ENCODE data around the gene MAP2K6.

- TF ChIP-seq POLR2A (IDR thresholded peaks at IDR 0.05; ENCODE audit: low read depth, low read length) (no peak), MYC (IDR thresholded peaks at IDR 0.05; ENCODE audit: low read depth, low read length) (no peak), CTCF (IDR thresholded peaks at IDR 0.05; ENCODE audit: extremely low read depth in 1 of 2, insufficient read depth in 1 of 2, low read depth in 1 of 2, low read length in 2 of 2) (no peak), POLR2AphosphoS5 (IDR thresholded peaks at IDR 0.05; ENCODE audit: insufficient read depth, low read depth, low read length) (no peak), EZH2 (IDR thresholded peaks at IDR 0.05; ENCODE audit: borderline replicate concordance, low read depth, low read length, severe bottlenecking) (no peak), JUN (IDR thresholded peaks at IDR 0.05; ENCODE audit: borderline replicate concordance, insufficient read depth, insufficient read length, low read depth) (no peak), MAX (IDR thresholded peaks at IDR 0.05; ENCODE audit: insufficient read depth, insufficient read length) (no peak), GATA2 (IDR thresholded peaks at IDR 0.05; ENCODE audit: insufficient read depth, insufficient read length, low read depth, low read length) (no peak)
Measured at GRCh38 chr17:69443138-69443537, 28.6 kb downstream of the MAP2K6 start.

All from endothelial cell of umbilical vein (primary cell).